CD4-positive, alpha-beta memory T cell (primary cell): ENCODE data around the gene MSI2. TPM values are rescaled to one million over a fixed set of nuclear protein-coding genes. Genes with fewer than 3 reads are reported as not detected.

Experiments
- CTCF ChIA-PET: fragments of 350-600 bp; sonication (Branson Sonifier 250); formaldehyde crosslinking; loops from one replicate; lab custom pipeline; 2021; ENCODE audit warnings: inconsistent platforms; ENCODE audit not compliant: partially characterized antibody; lab: Charles Lee
- POLR2A ChIA-PET: fragments of 350-600 bp; sonication (Branson Sonifier 250); formaldehyde crosslinking; loops from one replicate; lab custom pipeline; 2021; ENCODE audit not compliant: partially characterized antibody; lab: Charles Lee
- DNase-seq, 5 donors: peaks; one replicate each; pipeline versions ENCODE4 v3.0.0 to v3.0.0-alpha.2; 2020 to 2022; ENCODE audit warnings: mixed read lengths in 1 of 5
- H3K27ac ChIP-seq: one replicate; pipeline ENCODE4 v1.7.0; 2013; ENCODE audit warnings: low read depth, low read length
- H3K27me3 ChIP-seq: 2 replicates; pipeline ENCODE4 v1.7.0; 2013; ENCODE audit warnings: mild to moderate bottlenecking, low read length, moderate library complexity; ENCODE audit not compliant: insufficient read depth
- H3K36me3 ChIP-seq: 2 replicates; pipeline ENCODE4 v1.7.0; 2013; ENCODE audit warnings: mild to moderate bottlenecking, low read length, moderate library complexity; ENCODE audit not compliant: insufficient read depth
- H3K4me1 ChIP-seq: 2 replicates; pipeline ENCODE4 v1.7.0; 2013; ENCODE audit warnings: mild to moderate bottlenecking, low read length, moderate library complexity; ENCODE audit not compliant: insufficient read depth
- H3K4me3 ChIP-seq, 2 donors: one replicate each; pipeline ENCODE4 v1.7.0; 2013; ENCODE audit warnings: low read length in 2 of 2, mild to moderate bottlenecking in 1 of 2
- H3K9me3 ChIP-seq, 2 donors: one replicate each; pipeline ENCODE4 v1.7.0; 2013; ENCODE audit warnings: low read length in 2 of 2, control low read depth in 1 of 2; ENCODE audit not compliant: control insufficient read depth in 1 of 2
- H3K27ac Mint-ChIP-seq, 7 donors: one replicate each; pipeline ENCODE4 v1.8.0; 2020 to 2021; ENCODE audit warnings: mixed read lengths in 7 of 7, mild to moderate bottlenecking in 6 of 7, inconsistent platforms in 3 of 7, moderate library complexity in 3 of 7
- H3K27me3 Mint-ChIP-seq, 2 donors: one replicate each; pipeline ENCODE4 v1.8.0; 2020 to 2021; ENCODE audit warnings: mixed read lengths in 2 of 2
- H3K36me3 Mint-ChIP-seq, 2 donors: one replicate each; pipeline ENCODE4 v1.8.0; 2020 to 2021; ENCODE audit warnings: mixed read lengths in 2 of 2, inconsistent platforms in 1 of 2, mild to moderate bottlenecking in 1 of 2
- H3K4me1 Mint-ChIP-seq, 4 donors: one replicate each; pipeline ENCODE4 v1.8.0; 2020 to 2021; ENCODE audit warnings: mixed read lengths in 4 of 4, mild to moderate bottlenecking in 1 of 4
- H3K4me3 Mint-ChIP-seq, 8 donors: one replicate each; pipeline ENCODE4 v1.8.0; 2020 to 2021; ENCODE audit warnings: mixed read lengths in 8 of 8, mild to moderate bottlenecking in 7 of 8, moderate library complexity in 6 of 8, inconsistent platforms in 3 of 8
- H3K9me3 Mint-ChIP-seq, 8 donors: one replicate each; pipeline ENCODE4 v1.8.0; 2020 to 2021; ENCODE audit warnings: mixed read lengths in 8 of 8, mild to moderate bottlenecking in 5 of 8, inconsistent platforms in 3 of 8, moderate library complexity in 1 of 8
- intact Hi-C: fragments of 100-400 bp; cut with micrococcal nuclease; formaldehyde crosslinking; loops from one replicate; pipeline ENCODE4 v1.15.1; 2023
- polyA plus RNA-seq, 2 donors: library from polyadenylated mRNA; unstranded; fragments of 300-500 nt; fragmentation: Illumina TruSeq; gene quantifications; one replicate each; pipeline ENCODE4 v1.2.3, GENCODE V29; 2021
- total RNA-seq, 2 experiments: library from RNA; stranded (reverse); gene quantifications; one replicate each; pipeline ENCODE4 v1.2.3, GENCODE V29; 2021

The MSI2 gene
- total and polyA plus RNA-seq, 4 experiments from 2014 or later, result 2.1 to 110 (median 55.3) TPM

- H3K27ac Mint-ChIP-seq, result no peak overlapping the region
- no peak for DNase-seq
- ChIA-PET POLR2A (no interaction called here), CTCF (no interaction called here)
- H3K27me3 Mint-ChIP-seq, result no peaks in the 10 kb centered on the region
- H3K4me1 Mint-ChIP-seq, result peaks cover 18 to 38% (median 22%) of the 10 kb centered on the region in 4 donors
- intact Hi-C loops, result no loop called here
- Histone ChIP-seq H3K9me3 (no peaks in the 10 kb centered on the region), H3K4me3 (no peak overlapping the region), H3K36me3 (no peaks in the 10 kb centered on the region), H3K27me3 (no peaks in the 10 kb centered on the region), H3K27ac (no peak overlapping the region), H3K4me1 (peaks cover 16% of the 10 kb centered on the region)
- H3K9me3 Mint-ChIP-seq, result no peaks in the 10 kb centered on the region
- H3K4me3 Mint-ChIP-seq, result no peak overlapping the region
- peaks cover 0 to 5% of the 10 kb centered on the region in 2 donors for H3K36me3 Mint-ChIP-seq
Measured at GRCh38 chr17:57466521-57466920, 210.2 kb downstream of the MSI2 start.

- H3K9me3 ChIP-seq, result no peaks in the 10 kb centered on the region
- Mint-ChIP-seq H3K9me3 (no peaks in the 10 kb centered on the region), H3K4me3 (no peak overlapping the region), H3K27me3 (no peaks in the 10 kb centered on the region), H3K27ac (peak overlapping the region in 2 of 7 donors; percentile 2 to 31), H3K36me3 (peaks cover 0 to 5% of the 10 kb centered on the region in 2 donors), H3K4me1 (peaks cover 13 to 31% (median 16%) of the 10 kb centered on the region in 4 donors)
- ChIA-PET POLR2A (no interaction called here), CTCF (no interaction called here)
- no peak overlapping the region for H3K4me3 ChIP-seq
- H3K4me1 ChIP-seq, result peaks cover 9% of the 10 kb centered on the region
- no peaks in the 10 kb centered on the region for H3K36me3 ChIP-seq
- H3K27ac ChIP-seq, result no peak overlapping the region
- intact Hi-C loops, result no loop called here
- DNase-seq, result no peak
- H3K27me3 ChIP-seq, result no peaks in the 10 kb centered on the region
Measured at GRCh38 chr17:57467226-57467625, 210.9 kb downstream of the MSI2 start.

GRCh38 chr17:57467801-57468200, 211.5 kb downstream of the MSI2 start:
- Mint-ChIP-seq H3K27ac (no peak overlapping the region), H3K36me3 (peaks cover 0 to 5% of the 10 kb centered on the region in 2 donors), H3K27me3 (no peaks in the 10 kb centered on the region), H3K4me1 (peaks cover 11 to 25% (median 13%) of the 10 kb centered on the region in 4 donors), H3K9me3 (no peaks in the 10 kb centered on the region), H3K4me3 (no peak overlapping the region)
- POLR2A ChIA-PET, result no interaction called here
- Histone ChIP-seq H3K4me1 (peaks cover 4% of the 10 kb centered on the region), H3K9me3 (no peaks in the 10 kb centered on the region), H3K27me3 (no peaks in the 10 kb centered on the region), H3K4me3 (no peak overlapping the region), H3K36me3 (no peaks in the 10 kb centered on the region), H3K27ac (no peak overlapping the region)
- intact Hi-C loops, result no loop called here
- DNase-seq, result no peak
- CTCF ChIA-PET, result no interaction called here

- Mint-ChIP-seq H3K4me3 (no peak overlapping the region), H3K27me3 (no peaks in the 10 kb centered on the region), H3K27ac (peak overlapping the region in 2 of 7 donors; percentile 27 to 36), H3K4me1 (peaks cover 7 to 13% (median 10%) of the 10 kb centered on the region in 4 donors), H3K36me3 (peaks cover 0 to 4% of the 10 kb centered on the region in 2 donors), H3K9me3 (no peaks in the 10 kb centered on the region)
- no peaks in the 10 kb centered on the region for H3K36me3 ChIP-seq
- no peak overlapping the region for H3K27ac ChIP-seq
- intact Hi-C loops, result no loop called here
- CTCF ChIA-PET, result no interaction called here
- H3K4me1 ChIP-seq, result no peaks in the 10 kb centered on the region
- H3K4me3 ChIP-seq, result no peak overlapping the region
- no peak for DNase-seq
- no peaks in the 10 kb centered on the region for H3K27me3 ChIP-seq
- no peaks in the 10 kb centered on the region for H3K9me3 ChIP-seq
- POLR2A ChIA-PET, result no interaction called here
Measured at GRCh38 chr17:57468932-57469775, 212.8 kb downstream of the MSI2 start.

GRCh38 chr17:57470906-57471305, 214.6 kb downstream of the MSI2 start:
- no peak for DNase-seq
- H3K4me1 ChIP-seq, result no peaks in the 10 kb centered on the region
- Mint-ChIP-seq H3K9me3 (no peaks in the 10 kb centered on the region), H3K36me3 (peaks cover 2 to 8% of the 10 kb centered on the region in 2 donors), H3K27ac (peak overlapping the region in 1 of 7 donors; percentile 2), H3K27me3 (no peaks in the 10 kb centered on the region), H3K4me1 (peaks cover 6 to 15% (median 13%) of the 10 kb centered on the region in 4 donors), H3K4me3 (no peak overlapping the region)
- no peak overlapping the region for H3K4me3 ChIP-seq
- CTCF ChIA-PET, result interaction anchor here (1.3 kb wide), 1 partner anchor 11 kb away, joined by 3 read pairs; no protein-coding TSS in a partner anchor
- H3K27me3 ChIP-seq, result no peaks in the 10 kb centered on the region
- intact Hi-C loops, result no loop called here
- no peaks in the 10 kb centered on the region for H3K36me3 ChIP-seq
- H3K9me3 ChIP-seq, result no peaks in the 10 kb centered on the region
- no peak overlapping the region for H3K27ac ChIP-seq
- POLR2A ChIA-PET, result no interaction called here

- Mint-ChIP-seq H3K4me1 (peaks cover 6 to 17% (median 12%) of the 10 kb centered on the region in 4 donors), H3K36me3 (peaks cover 2 to 10% of the 10 kb centered on the region in 2 donors), H3K4me3 (no peak overlapping the region), H3K27ac (no peak overlapping the region), H3K9me3 (no peaks in the 10 kb centered on the region), H3K27me3 (no peaks in the 10 kb centered on the region)
- H3K27ac ChIP-seq, result no peak overlapping the region
- no peaks in the 10 kb centered on the region for H3K36me3 ChIP-seq
- H3K27me3 ChIP-seq, result no peaks in the 10 kb centered on the region
- intact Hi-C loops, result no loop called here
- H3K9me3 ChIP-seq, result no peaks in the 10 kb centered on the region
- POLR2A ChIA-PET, result no interaction called here
- DNase-seq, result no peak
- CTCF ChIA-PET, result interaction anchor here (1.3 to 1.5 kb wide), 2 partner anchors 10 to 16 kb away, joined by 3 to 4 read pairs; no protein-coding TSS in a partner anchor
- H3K4me1 ChIP-seq, result no peaks in the 10 kb centered on the region
- no peak overlapping the region for H3K4me3 ChIP-seq
Measured at GRCh38 chr17:57471868-57472368, 215.6 kb downstream of the MSI2 start.

- no peaks in the 10 kb centered on the region for H3K27me3 ChIP-seq
- peak overlapping the region in 1 of 7 donors; percentile 19 for H3K27ac Mint-ChIP-seq
- H3K9me3 ChIP-seq, result no peaks in the 10 kb centered on the region
- no peak overlapping the region for H3K27ac ChIP-seq
- no peaks in the 10 kb centered on the region for H3K36me3 ChIP-seq
- DNase-seq, result no peak
- no peaks in the 10 kb centered on the region for H3K9me3 Mint-ChIP-seq
- H3K4me3 Mint-ChIP-seq, result no peak overlapping the region
- peaks cover 2 to 15% of the 10 kb centered on the region in 2 donors for H3K36me3 Mint-ChIP-seq
- ChIA-PET POLR2A (no interaction called here), CTCF (no interaction called here)
- no peak overlapping the region for H3K4me3 ChIP-seq
- H3K27me3 Mint-ChIP-seq, result no peaks in the 10 kb centered on the region
- intact Hi-C loops, result no loop called here
- peaks cover 2 to 18% (median 18%) of the 10 kb centered on the region in 4 donors for H3K4me1 Mint-ChIP-seq
- no peaks in the 10 kb centered on the region for H3K4me1 ChIP-seq
Measured at GRCh38 chr17:57475796-57476195, 219.5 kb downstream of the MSI2 start.
